ENCODE results near the gene RBM26. TPM values are rescaled to one million over a fixed set of nuclear protein-coding genes. Genes with fewer than 3 reads are reported as not detected.

RBM26 gene
- total and polyA plus RNA-seq, 2 experiments from 2014 or later = 46.0 to 69.3 TPM

DNA sequence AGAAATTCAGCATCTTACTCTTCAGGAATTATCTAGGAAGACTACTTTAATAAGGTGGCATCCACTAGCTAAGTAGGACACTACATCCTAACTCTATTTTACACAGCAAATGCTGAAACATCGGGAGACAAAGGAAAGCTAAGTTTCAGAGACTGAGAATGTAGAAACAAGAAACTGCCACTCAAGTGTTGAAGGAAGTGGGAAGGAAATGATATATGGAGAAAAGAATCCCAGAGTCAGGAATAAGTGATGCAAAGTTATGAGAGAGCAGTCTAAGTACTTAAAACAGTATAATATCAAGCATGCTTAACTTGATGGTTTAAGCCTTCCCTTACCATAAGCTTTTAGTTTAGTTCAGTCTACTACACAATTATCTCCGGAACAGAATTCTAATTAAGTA is 52.4 kb downstream of the RBM26 start:
- Histone ChIP-seq H3K4me3 (no peak overlapping the region), H3K4me1 (ENCODE audit: insufficient read depth) (no peaks in the 10 kb centered on the region), H3F3A (replicated peaks; ENCODE audit: low read depth) (no peaks in the 10 kb centered on the region), H3K27me3 (ENCODE audit: insufficient read depth) (no peaks in the 10 kb centered on the region), H3K4me2 (no peak overlapping the region), H2AFZ (no peak overlapping the region), H3K36me3 (ENCODE audit: insufficient read depth) (peaks cover 16% of the 10 kb centered on the region; the same call in 1 of the 2 replicates), H3K79me2 (replicated peaks; ENCODE audit: insufficient read depth) (no peaks in the 10 kb centered on the region), H3K9me2 (ENCODE audit: insufficient read depth) (no peaks in the 10 kb centered on the region), H3K27ac (ENCODE audit: low read depth) (no peak overlapping the region), H4K20me1 (replicated peaks; ENCODE audit: insufficient read depth) (0 out of 2 replicates have a peak, but pooled peaks cover 4% of the 10 kb centered on the region)
- no peaks in the 10 kb centered on the region for H3K9me3 Mint-ChIP-seq
- peaks cover 4% of the 10 kb centered on the region; the same call in 1 of the 3 replicates for H3K4me1 Mint-ChIP-seq
- TF ChIP-seq EZH2phosphoT487 (IDR thresholded peaks at IDR 0.05; ENCODE audit: unreplicated experiment) (no peak), JUNB (IDR thresholded peaks at IDR 0.05; ENCODE audit: unreplicated experiment) (no peak), CREB1 (CRISPR knock-in tag; IDR thresholded peaks at IDR 0.05; ENCODE audit: low read depth) (no peak), NANOG (IDR thresholded peaks at IDR 0.05; ENCODE audit: borderline replicate concordance) (no peak), STAT1 (IDR thresholded peaks at IDR 0.05; ENCODE audit: unreplicated experiment) (no peak), EZH2 (IDR thresholded peaks at IDR 0.05; ENCODE audit: low read depth, unreplicated experiment) (no peak), ZNF331 (CRISPR knock-in tag; IDR thresholded peaks at IDR 0.05; ENCODE audit: low read depth) (no peak), POLR2AphosphoS5 (IDR thresholded peaks at IDR 0.05; ENCODE audit: low read depth) (no peak), ZNF114 (CRISPR knock-in tag; IDR thresholded peaks at IDR 0.05) (no peak)
- TF ChIP-seq, protein P1, sequence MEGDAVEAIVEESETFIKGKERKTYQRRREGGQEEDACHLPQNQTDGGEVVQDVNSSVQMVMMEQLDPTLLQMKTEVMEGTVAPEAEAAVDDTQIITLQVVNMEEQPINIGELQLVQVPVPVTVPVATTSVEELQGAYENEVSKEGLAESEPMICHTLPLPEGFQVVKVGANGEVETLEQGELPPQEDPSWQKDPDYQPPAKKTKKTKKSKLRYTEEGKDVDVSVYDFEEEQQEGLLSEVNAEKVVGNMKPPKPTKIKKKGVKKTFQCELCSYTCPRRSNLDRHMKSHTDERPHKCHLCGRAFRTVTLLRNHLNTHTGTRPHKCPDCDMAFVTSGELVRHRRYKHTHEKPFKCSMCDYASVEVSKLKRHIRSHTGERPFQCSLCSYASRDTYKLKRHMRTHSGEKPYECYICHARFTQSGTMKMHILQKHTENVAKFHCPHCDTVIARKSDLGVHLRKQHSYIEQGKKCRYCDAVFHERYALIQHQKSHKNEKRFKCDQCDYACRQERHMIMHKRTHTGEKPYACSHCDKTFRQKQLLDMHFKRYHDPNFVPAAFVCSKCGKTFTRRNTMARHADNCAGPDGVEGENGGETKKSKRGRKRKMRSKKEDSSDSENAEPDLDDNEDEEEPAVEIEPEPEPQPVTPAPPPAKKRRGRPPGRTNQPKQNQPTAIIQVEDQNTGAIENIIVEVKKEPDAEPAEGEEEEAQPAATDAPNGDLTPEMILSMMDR (conservative IDR thresholded peaks at IDR 0.05; ENCODE audit: low read depth in 2 of 2) = no peak
- TF ChIP-seq, protein P2, sequence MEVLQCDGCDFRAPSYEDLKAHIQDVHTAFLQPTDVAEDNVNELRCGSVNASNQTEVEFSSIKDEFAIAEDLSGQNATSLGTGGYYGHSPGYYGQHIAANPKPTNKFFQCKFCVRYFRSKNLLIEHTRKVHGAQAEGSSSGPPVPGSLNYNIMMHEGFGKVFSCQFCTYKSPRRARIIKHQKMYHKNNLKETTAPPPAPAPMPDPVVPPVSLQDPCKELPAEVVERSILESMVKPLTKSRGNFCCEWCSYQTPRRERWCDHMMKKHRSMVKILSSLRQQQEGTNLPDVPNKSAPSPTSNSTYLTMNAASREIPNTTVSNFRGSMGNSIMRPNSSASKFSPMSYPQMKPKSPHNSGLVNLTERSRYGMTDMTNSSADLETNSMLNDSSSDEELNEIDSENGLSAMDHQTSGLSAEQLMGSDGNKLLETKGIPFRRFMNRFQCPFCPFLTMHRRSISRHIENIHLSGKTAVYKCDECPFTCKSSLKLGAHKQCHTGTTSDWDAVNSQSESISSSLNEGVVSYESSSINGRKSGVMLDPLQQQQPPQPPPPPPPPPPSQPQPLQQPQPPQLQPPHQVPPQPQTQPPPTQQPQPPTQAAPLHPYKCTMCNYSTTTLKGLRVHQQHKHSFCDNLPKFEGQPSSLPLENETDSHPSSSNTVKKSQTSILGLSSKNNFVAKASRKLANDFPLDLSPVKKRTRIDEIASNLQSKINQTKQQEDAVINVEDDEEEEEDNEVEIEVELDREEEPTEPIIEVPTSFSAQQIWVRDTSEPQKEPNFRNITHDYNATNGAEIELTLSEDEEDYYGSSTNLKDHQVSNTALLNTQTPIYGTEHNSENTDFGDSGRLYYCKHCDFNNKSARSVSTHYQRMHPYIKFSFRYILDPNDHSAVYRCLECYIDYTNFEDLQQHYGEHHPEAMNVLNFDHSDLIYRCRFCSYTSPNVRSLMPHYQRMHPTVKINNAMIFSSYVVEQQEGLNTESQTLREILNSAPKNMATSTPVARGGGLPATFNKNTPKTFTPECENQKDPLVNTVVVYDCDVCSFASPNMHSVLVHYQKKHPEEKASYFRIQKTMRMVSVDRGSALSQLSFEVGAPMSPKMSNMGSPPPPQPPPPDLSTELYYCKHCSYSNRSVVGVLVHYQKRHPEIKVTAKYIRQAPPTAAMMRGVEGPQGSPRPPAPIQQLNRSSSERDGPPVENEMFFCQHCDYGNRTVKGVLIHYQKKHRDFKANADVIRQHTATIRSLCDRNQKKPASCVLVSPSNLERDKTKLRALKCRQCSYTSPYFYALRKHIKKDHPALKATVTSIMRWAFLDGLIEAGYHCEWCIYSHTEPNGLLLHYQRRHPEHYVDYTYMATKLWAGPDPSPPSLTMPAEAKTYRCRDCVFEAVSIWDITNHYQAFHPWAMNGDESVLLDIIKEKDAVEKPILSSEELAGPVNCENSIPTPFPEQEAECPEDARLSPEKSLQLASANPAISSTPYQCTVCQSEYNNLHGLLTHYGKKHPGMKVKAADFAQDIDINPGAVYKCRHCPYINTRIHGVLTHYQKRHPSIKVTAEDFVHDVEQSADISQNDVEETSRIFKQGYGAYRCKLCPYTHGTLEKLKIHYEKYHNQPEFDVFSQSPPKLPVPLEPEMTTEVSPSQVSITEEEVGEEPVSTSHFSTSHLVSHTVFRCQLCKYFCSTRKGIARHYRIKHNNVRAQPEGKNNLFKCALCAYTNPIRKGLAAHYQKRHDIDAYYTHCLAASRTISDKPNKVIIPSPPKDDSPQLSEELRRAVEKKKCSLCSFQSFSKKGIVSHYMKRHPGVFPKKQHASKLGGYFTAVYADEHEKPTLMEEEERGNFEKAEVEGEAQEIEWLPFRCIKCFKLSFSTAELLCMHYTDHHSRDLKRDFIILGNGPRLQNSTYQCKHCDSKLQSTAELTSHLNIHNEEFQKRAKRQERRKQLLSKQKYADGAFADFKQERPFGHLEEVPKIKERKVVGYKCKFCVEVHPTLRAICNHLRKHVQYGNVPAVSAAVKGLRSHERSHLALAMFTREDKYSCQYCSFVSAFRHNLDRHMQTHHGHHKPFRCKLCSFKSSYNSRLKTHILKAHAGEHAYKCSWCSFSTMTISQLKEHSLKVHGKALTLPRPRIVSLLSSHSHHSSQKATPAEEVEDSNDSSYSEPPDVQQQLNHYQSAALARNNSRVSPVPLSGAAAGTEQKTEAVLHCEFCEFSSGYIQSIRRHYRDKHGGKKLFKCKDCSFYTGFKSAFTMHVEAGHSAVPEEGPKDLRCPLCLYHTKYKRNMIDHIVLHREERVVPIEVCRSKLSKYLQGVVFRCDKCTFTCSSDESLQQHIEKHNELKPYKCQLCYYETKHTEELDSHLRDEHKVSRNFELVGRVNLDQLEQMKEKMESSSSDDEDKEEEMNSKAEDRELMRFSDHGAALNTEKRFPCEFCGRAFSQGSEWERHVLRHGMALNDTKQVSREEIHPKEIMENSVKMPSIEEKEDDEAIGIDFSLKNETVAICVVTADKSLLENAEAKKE (CRISPR knock-in tag; IDR thresholded peaks at IDR 0.05) = no peak
- TF ChIP-seq, protein P3, sequence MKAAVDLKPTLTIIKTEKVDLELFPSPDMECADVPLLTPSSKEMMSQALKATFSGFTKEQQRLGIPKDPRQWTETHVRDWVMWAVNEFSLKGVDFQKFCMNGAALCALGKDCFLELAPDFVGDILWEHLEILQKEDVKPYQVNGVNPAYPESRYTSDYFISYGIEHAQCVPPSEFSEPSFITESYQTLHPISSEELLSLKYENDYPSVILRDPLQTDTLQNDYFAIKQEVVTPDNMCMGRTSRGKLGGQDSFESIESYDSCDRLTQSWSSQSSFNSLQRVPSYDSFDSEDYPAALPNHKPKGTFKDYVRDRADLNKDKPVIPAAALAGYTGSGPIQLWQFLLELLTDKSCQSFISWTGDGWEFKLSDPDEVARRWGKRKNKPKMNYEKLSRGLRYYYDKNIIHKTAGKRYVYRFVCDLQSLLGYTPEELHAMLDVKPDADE (IDR thresholded peaks at IDR 0.05) = no peak
- TF ChIP-seq, protein P4, sequence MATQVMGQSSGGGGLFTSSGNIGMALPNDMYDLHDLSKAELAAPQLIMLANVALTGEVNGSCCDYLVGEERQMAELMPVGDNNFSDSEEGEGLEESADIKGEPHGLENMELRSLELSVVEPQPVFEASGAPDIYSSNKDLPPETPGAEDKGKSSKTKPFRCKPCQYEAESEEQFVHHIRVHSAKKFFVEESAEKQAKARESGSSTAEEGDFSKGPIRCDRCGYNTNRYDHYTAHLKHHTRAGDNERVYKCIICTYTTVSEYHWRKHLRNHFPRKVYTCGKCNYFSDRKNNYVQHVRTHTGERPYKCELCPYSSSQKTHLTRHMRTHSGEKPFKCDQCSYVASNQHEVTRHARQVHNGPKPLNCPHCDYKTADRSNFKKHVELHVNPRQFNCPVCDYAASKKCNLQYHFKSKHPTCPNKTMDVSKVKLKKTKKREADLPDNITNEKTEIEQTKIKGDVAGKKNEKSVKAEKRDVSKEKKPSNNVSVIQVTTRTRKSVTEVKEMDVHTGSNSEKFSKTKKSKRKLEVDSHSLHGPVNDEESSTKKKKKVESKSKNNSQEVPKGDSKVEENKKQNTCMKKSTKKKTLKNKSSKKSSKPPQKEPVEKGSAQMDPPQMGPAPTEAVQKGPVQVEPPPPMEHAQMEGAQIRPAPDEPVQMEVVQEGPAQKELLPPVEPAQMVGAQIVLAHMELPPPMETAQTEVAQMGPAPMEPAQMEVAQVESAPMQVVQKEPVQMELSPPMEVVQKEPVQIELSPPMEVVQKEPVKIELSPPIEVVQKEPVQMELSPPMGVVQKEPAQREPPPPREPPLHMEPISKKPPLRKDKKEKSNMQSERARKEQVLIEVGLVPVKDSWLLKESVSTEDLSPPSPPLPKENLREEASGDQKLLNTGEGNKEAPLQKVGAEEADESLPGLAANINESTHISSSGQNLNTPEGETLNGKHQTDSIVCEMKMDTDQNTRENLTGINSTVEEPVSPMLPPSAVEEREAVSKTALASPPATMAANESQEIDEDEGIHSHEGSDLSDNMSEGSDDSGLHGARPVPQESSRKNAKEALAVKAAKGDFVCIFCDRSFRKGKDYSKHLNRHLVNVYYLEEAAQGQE (IDR thresholded peaks at IDR 0.05; ENCODE audit: unreplicated experiment) = no peak
- no peak for DNase-seq (ENCODE audit: low spot score)
- peaks cover 2% of the 10 kb centered on the region for H3K27me3 Mint-ChIP-seq (ENCODE audit: insufficient read depth, low read depth, poor library complexity)
- H3K4me3 Mint-ChIP-seq = no peak overlapping the region
- no peak for ATAC-seq
- peaks cover 57% of the 10 kb centered on the region for H3K36me3 Mint-ChIP-seq (ENCODE audit: low read depth)
- H3K27ac Mint-ChIP-seq = no peak overlapping the region; the same call in 1 of the 2 replicates

Data from GM23338 (cell line).